Fibroblast of skin of right biceps (primary cell): ENCODE data around the gene RBBP4.
"Not testable (repeated sequence)": the region's sequence is repeated elsewhere in the genome, so short reads cannot be mapped to it uniquely, and the experiment has no call there.

Experiments
- DNase-seq: peaks from one replicate; pipeline ENCODE4 v3.0.0-alpha.2; 2013

The RBBP4 gene

GRCh38 chr1:32642292-32642827 lies 8.6 kb upstream of the RBBP4 start:
- not testable (repeated sequence) for DNase-seq

- no peak for DNase-seq
Observed at GRCh38 chr1:32644426-32644825, 6.6 kb upstream of the RBBP4 start.

DNA sequence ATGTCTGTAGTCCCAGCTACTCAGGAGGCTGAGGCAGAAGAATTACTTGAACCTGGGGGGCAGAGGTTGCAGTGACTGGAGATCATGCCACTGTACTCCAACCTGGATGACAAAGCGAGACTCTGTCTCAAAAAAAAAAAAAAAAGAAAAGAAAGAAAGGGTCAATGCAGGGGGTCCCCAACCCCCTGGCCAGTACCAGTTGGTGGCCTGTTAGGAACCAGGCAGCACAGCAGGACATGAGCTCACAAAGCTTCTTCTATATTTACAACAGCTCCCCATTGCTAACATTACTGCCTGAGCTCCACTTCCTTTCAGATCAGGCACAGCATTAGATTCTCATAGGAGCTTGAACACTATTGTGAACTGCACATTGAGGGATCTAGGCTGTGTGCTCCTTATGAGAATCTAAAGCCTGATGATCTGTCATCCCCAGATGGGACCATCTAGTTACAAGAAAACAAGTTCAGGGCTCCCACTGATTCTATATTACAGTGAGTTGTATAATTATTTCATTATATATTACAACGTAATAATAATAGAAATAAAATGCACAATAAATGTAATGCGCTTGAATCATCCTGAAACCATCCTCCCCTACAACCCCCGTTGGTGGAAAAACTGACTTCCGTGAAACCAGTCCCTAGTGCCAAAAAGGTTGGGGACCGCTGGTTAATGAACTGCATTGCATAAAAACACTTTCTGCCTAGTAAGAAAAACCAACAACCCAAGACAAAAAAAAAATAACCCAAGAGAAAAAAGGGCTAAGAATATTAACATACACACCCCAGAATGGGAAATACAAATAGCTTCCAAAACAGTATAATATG lies 3.5 kb upstream of the RBBP4 start:
- no peak for DNase-seq

DNA sequence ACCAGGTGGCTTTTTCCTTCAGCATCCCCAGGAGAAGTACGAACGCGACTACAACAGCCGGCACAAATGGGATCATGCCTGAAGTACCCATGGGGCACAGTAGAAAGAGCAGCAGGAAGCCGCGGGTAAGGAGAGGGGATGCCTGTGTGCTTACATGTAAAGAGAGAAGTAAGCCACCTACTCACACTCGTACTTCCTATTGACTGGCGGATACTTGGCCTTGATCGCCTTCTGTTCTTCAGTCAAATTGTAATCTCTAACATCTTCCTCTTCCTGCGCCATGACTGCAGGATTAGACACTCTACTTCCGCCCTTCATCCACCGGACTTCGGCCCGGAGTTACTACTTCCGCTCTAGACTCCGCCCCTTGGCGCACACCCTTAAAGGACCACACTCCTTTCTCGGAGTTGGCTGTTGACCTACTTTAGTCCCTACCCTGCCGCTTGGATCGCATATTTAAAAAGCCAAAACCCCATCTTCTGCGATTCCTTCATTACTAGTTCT lies 708 bp upstream of the RBBP4 start, which contains the start of gene ZBTB8OS:
ZBTB8OS (minus strand) TSS at position 303 of the 504 bp plus-strand sequence; CDS start at position 282, 21 bp downstream.
- DNase-seq = peak; percentile 94

DNA sequence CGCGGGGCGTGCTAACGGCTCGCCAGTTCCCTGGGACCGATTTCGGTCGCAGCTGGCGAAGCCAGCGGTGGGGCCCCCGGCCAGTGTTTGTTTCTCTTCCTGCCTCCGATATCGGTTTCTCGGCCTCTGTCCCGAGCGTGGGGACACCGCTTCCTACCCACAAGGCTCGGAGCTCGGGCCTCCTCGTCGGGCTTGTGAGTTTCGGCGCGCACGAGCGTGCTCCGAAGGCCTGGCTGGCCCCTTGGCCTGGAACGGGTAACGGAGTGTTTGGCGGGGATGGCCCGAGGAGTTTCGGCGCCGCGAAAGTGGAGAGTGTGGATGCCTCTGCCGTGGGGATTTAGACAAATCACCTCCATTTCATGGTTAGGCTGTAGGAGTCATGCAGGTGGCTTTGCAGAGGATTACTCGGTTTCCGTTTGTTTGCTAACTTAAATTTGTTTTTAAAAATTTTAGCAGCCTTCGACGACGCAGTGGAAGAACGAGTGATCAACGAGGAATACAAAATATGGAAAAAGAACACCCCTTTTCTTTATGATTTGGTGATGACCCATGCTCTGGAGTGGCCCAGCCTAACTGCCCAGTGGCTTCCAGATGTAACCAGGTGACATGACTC lies 559 bp downstream of the RBBP4 start:
- DNase-seq = no peak

DNA sequence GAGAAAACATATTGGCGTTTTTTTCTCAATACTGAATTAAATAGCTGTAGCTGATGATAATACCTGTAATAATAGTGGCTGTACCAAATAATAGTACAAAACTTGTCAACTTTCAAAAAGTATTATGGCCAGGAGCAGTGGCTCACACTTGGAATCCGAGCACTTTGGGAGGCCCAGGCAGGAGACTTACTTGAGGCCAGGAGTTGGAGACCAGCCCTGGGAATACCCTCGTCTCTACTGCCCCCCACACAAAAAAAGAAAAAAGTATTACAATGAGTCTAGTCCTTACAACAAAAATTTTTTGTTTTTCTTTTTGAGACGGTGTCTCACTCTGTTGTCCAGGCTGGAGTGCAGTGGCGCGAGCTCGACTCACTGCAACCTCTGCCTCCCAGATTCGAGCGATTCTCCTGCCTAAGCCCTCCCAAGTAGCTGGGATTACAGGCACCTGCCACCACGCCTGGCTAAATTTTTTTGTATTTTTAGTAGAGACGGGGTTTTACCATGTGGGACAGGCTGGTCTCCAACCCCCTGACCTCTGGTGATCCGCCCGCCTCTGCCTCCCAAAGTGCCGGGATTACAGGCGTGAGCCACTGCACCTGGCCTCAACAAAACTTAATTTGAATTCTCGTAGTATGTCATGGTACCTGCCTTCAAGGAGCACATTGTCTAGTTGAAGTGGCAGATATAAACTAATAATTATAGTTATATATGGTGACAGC lies 1.4 kb downstream of the RBBP4 start:
- no peak for DNase-seq

DNA sequence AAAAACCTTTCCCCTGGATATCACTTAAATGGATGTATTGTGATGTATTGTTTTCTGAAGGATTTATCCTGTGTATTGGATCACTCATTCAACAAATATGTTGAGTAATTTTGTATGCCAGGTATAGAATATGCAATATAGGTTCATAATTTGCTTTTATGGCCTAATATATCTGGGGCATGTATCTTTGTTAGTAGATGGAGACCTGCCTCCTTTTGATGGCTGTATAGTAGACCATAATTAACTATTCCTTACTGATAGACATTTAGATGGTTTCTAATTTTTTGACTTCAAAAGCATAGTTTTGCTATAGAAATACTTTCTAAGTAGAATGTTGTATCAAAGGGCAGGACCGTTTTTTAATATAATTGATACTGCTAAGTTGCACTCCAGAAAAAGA lies 8.6 kb downstream of the RBBP4 start:
- DNase-seq = no peak

GRCh38 chr1:32665915-32666314 lies 14.9 kb downstream of the RBBP4 start:
- DNase-seq = no peak

DNA sequence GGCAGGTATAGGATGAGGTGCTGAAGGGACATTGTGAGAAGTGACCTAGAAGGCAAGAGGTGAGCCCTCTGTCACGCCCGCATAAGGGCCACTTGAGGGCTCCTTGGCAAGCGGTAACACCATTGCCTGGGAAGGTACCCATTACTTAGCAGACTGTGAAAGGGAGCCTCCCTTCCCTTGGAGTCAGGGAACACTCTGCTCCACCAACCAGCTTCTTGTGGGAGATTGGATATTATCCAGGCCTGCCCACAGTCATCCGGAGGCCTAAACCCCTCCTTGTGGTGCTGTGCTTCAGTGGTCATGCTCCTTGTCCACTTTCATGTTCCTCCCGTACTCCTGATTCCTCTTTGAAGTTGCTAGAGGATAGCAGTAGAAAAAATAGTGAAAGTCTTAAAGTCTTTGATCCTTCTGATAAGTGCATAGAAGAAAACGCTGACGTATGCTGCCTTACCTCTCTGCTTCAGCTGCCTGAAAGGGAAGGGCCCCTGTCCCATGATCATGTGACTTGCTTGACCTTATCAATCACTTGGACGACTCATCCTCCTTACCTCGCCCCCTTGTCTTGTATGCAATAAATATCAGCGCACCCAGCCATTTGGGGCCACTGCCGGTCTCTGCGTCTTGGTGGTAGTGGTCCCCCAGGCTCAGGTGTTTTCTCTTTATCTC lies 16.0 kb downstream of the RBBP4 start:
- DNase-seq = no peak

- not testable (repeated sequence) for DNase-seq
Observed at GRCh38 chr1:32668716-32669115, 17.7 kb downstream of the RBBP4 start.

GRCh38 chr1:32676945-32677344 lies 25.9 kb downstream of the RBBP4 start:
- no peak for DNase-seq

- DNase-seq = not testable (repeated sequence)
Observed at GRCh38 chr1:32679993-32680392, 29.0 kb downstream of the RBBP4 start.

GRCh38 chr1:32680642-32681041 lies 29.6 kb downstream of the RBBP4 start:
- DNase-seq = no peak

DNA sequence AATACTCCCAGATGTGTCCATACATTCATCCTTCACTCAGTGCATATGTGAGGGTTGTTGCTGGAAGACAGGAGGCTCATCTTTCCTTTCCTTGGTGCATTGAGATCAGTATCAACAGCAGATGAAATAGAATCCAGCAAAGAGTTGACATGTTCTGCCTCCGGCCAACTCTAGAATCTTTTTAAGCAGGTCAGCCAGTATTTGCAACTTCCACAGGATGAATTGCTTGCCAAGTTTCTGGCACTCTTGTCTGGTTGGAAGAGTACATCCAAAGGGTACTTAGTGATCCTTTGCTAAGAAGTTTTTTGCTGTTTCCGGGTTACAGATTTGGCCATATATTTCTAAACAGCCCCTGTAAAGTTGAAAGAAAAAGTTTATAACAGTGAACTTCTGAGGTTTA lies 30.5 kb downstream of the RBBP4 start:
- no peak for DNase-seq

DNA sequence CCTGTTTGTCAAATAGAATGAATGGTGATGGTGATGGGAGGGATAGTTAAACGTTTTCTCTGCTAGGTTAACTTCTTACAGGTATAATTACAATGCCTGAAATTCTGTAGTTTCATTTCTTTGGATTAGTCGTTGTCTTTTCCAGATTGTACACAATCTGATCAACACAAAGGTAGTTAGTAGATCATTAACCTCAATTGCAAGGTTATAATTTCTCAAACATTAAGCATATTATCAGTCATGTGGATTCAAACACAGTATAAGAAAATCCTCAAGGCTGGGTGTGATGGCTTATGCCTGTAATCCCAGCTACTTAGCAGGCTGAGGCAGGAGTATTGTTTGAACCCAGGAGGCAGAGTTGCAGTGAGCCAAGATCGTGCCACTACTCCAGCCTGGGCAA lies 31.0 kb downstream of the RBBP4 start:
- no peak for DNase-seq

DNA sequence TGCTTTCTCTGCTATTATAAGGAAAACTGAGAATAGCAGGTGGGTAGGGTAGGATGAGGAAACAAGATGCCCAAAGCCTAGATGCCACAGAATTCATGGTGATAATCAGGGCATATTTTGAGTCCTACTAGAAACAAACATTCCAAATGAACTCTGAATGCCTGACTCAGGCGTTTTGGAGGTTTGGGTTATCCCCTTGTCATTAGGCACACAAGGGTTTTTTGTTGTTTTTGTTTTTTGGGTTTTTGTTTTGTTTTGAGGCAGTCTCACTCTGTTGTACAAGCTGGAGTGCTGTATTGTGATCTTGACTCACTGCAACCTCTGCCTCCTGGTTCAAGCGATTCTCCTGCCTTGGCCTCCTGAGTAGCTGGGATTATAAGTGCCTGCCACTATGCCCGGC lies 32.4 kb downstream of the RBBP4 start:
- no peak for DNase-seq

GRCh38 chr1:32684167-32684811 lies 33.3 kb downstream of the RBBP4 start:
- peak; percentile 20 for DNase-seq

DNA sequence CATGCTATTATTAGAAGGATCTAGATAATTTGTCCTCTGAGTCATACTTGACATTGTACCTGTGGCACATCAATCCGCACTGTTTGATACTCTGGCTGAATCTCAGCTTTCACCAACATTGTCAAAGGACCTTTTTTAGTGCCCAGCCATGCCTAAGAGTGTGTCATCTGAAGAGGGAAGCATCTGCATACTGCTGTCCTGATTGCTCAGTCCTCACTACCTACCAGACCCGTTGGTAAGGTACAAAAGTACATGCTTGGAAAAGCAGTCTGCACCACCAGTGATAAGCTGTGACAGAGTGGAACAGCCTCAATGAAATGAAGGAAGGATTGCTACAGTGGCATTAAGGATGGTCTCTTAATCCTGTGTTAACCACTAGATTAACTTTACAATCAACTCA lies 34.5 kb downstream of the RBBP4 start:
- DNase-seq = no peak

GRCh38 chr1:32686387-32686786 lies 35.4 kb downstream of the RBBP4 start:
- DNase-seq = no peak

DNA sequence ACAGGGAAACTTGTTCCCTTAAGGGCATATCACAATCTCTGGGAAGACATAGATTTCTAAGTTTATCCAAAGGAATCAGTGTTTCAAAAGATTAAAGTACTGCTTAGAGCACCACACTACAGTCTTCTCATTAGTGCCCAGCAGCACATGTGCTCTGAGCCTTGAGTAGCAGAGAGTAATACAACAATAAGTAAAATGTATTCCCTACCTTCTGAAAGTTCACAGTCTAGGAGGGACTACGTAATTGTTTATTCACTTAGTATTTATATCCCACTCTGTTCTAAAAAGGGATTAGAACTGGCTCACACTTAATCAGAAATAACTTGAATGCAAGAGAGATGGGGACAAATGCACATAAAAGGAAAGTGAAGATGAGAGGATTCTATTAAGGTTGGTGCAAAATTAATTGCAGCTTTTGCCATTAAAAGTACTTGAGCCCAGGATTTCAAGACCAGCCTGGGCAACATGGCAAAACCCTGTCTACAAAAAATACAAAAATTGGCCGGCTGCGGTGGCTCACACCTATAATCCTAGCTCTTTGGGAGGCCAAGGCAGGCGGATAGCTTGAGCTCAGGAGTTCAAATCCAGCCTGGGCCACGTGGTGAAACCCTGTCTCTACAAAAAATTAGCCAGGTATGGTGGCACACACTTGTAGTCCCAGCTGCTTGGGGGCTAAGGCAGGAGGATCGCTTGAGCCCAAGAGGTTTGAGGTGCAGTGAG lies 42.6 kb downstream of the RBBP4 start:
- no peak for DNase-seq

DNA sequence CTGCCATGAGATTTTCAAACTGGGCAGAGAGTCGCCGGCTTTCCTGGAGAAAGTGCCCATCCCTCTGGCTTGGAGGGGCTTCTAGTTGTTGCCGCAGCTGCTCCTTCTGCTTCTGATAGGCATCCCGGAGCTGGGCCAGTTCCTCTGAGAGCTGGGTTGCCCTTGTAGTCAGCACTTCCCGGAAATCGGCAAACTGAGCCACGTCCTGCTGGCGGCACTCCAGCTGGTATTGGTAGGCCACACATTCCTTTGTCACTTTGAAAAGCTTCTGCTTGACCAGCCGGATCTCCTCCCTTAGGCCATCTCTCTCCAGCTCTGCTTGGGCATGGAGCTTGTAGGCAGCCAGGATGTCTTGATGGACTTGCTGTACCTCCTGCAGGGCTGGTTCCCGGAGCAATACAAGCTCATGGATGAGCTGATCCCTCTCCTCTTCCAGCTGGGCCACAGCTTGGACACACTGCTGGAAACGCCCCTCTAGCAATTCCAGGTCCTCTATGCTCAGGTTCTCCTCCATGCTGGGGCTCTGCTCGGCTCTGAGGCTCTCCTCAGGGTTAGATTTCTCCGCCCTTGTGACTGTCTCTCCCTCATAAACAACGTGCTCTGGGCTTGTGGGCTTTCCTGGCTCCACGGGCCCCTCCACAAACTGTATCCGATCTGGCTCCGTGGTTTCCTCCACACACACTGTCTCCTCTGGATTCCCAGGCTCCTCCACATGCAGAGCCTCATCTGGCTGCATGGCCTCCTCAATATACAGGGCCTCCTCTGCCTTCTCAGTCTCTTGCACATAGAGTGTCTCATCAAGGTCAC lies 44.3 kb downstream of the RBBP4 start:
- peak; percentile 61 for DNase-seq
